Suppressor macrophage (primary cell): ENCODE data around the gene RRH.

Source experiments
- DNase-seq, 4 experiments: peaks; one replicate each; pipeline ENCODE4 v3.0.0-alpha.2; 2020 to 2022

The RRH gene

DNA sequence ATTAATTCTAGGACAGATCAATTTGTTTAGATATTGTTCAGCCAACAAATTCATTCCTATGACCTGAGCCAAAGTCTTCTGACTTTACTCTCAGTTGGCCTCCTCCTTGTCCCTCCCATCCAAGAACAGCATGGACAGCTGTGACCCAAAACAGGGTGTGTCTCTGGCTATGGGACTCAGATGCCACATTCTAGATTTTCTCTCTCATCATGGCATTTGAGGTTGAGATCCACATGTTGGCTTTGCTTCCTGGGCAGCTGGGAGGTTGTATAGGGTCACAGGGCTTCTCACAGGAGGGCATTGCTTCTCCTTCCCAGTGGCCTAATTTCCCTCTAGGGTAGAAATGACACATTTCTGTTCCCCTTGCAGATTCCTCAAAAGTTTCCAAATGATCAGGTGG lies 62.3 kb downstream of the RRH start:
- no peak for DNase-seq
